HepG2 (cell line): ENCODE results near the gene RNASE7. TPM values are rescaled to one million over a fixed set of nuclear protein-coding genes. Genes with fewer than 3 reads are reported as not detected.

Experiments
- ELK4 ChIP-seq: sonication (generic); formaldehyde crosslinking; IDR thresholded peaks from 2 replicates; pipeline ENCODE4 v1.9.0; 2021; ENCODE audit warnings: missing genetic modification reagents, borderline replicate concordance
- ETV5 ChIP-seq: IDR thresholded peaks from 2 replicates; pipeline ENCODE4 v1.6.1; 2018; ENCODE audit warnings: missing biosample characterization, missing genetic modification reagents, inconsistent platforms, borderline replicate concordance
- FOSL2 ChIP-seq: sonication (generic); formaldehyde crosslinking; IDR thresholded peaks from 2 replicates; pipeline ENCODE4 v1.4.0; 2020; ENCODE audit warnings: missing genetic modification reagents
- FOXM1 ChIP-seq: sonication (generic); formaldehyde crosslinking; IDR thresholded peaks from 2 replicates; pipeline ENCODE4 v1.5.0; 2020; ENCODE audit warnings: missing genetic modification reagents
- GPN1 ChIP-seq: sonication (generic); formaldehyde crosslinking; IDR thresholded peaks from 2 replicates; pipeline ENCODE4 v1.5.1; 2020; ENCODE audit warnings: missing genetic modification reagents, borderline replicate concordance
- HBP1 ChIP-seq: IDR thresholded peaks from 2 replicates; pipeline ENCODE4 v1.6.1; 2016; ENCODE audit warnings: low read depth, control low read depth
- LCORL ChIP-seq, 2 experiments: fragments of 450-650 bp in 1 of 2; sonication (generic) in 1 of 2; formaldehyde crosslinking in 1 of 2; IDR thresholded peaks; 2 replicates each; pipeline versions ENCODE4 v1.5.0 to v1.6.1; 2017 to 2020; ENCODE audit warnings: antibody characterized with exemption in 1 of 2, missing genetic modification reagents in 1 of 2
- MTA1 ChIP-seq: sonication (generic); formaldehyde crosslinking; IDR thresholded peaks from 2 replicates; pipeline ENCODE4 v1.4.0; 2020; ENCODE audit warnings: missing genetic modification reagents, mild to moderate bottlenecking, borderline replicate concordance
- MYC ChIP-seq: sonication (generic); formaldehyde crosslinking; IDR thresholded peaks from 2 replicates; pipeline ENCODE4 v1.9.0; 2021; ENCODE audit warnings: missing genetic modification reagents, borderline replicate concordance
- MZF1 ChIP-seq: sonication (generic); formaldehyde crosslinking; IDR thresholded peaks from 2 replicates; pipeline ENCODE4 v1.8.1; 2023; ENCODE audit warnings: mild to moderate bottlenecking, missing genetic modification reagents, borderline replicate concordance
- PLSCR1 ChIP-seq: sonication (generic); formaldehyde crosslinking; IDR thresholded peaks from 2 replicates; pipeline ENCODE4 v1.5.0; 2020; ENCODE audit warnings: missing genetic modification reagents, mild to moderate bottlenecking, borderline replicate concordance
- PPARG ChIP-seq: conservative IDR thresholded peaks from 2 replicates; pipeline ENCODE4 v1.6.1; 2016; ENCODE audit warnings: missing biosample characterization, missing genetic modification reagents
- SMARCC2 ChIP-seq: fragments of 450-650 bp; IDR thresholded peaks from 2 replicates; pipeline ENCODE4 v1.6.1; 2017; ENCODE audit warnings: antibody characterized with exemption, mild to moderate bottlenecking
- YY1 ChIP-seq: IDR thresholded peaks from 2 replicates; pipeline ENCODE4 v1.6.1; 2011; ENCODE audit warnings: low read length, low read depth, moderate library complexity, mild to moderate bottlenecking; ENCODE audit not compliant: insufficient read depth, insufficient replicate concordance
- ZNF367 ChIP-seq: sonication (generic); formaldehyde crosslinking; IDR thresholded peaks from 2 replicates; pipeline ENCODE4 v1.4.0; 2020; ENCODE audit warnings: missing genetic modification reagents, borderline replicate concordance
- ZNF44 ChIP-seq: sonication (generic); formaldehyde crosslinking; IDR thresholded peaks from 2 replicates; pipeline ENCODE4 v1.5.1; 2020; ENCODE audit warnings: mild to moderate bottlenecking, missing genetic modification reagents
- ZNF446 ChIP-seq: sonication (generic); formaldehyde crosslinking; IDR thresholded peaks from 2 replicates; pipeline ENCODE4 v1.5.0; 2020; ENCODE audit warnings: mild to moderate bottlenecking, missing genetic modification reagents
- ZNF510 ChIP-seq: sonication (generic); formaldehyde crosslinking; IDR thresholded peaks from 2 replicates; pipeline ENCODE4 v1.4.0; 2020; ENCODE audit warnings: low read depth, mild to moderate bottlenecking, missing genetic modification reagents
- ZNF564 ChIP-seq: sonication (generic); formaldehyde crosslinking; IDR thresholded peaks from 2 replicates; pipeline ENCODE4 v1.8.1; 2023; ENCODE audit warnings: mild to moderate bottlenecking, missing genetic modification reagents
- ZNF747 ChIP-seq: sonication (generic); formaldehyde crosslinking; IDR thresholded peaks from 2 replicates; pipeline ENCODE4 v1.8.1; 2023; ENCODE audit warnings: missing genetic modification reagents, mild to moderate bottlenecking, borderline replicate concordance
- ZNF773 ChIP-seq: sonication (generic); formaldehyde crosslinking; IDR thresholded peaks from 2 replicates; pipeline ENCODE4 v1.4.0; 2020; ENCODE audit warnings: missing genetic modification reagents, borderline replicate concordance
- polyA plus RNA-seq, 8 experiments: library from polyadenylated mRNA; depleted of rRNA in 3 of 8; stranded (reverse) in 7 of 8; unstranded in 1 of 8; fragments of >200 nt; fragmentation: Illumina TruSeq in 4 of 8; extraction: Trizol in 4 of 8; gene quantifications; 2 replicates each; pipeline versions ENCODE4 v1.2.1 to v1.2.3, GENCODE V29; 2011 to 2016; ENCODE audit warnings: low read depth in 4 of 8, missing spikeins in 1 of 8, mixed read lengths in 1 of 8; ENCODE audit not compliant: insufficient read depth in 1 of 8
- total RNA-seq, 5 experiments: library from RNA; depleted of rRNA; stranded (reverse); fragments of >200 nt; fragmentation: Illumina TruSeq; extraction: Trizol; gene quantifications; 2 replicates each; pipeline ENCODE4 v1.2.3, GENCODE V29; 2016; ENCODE audit warnings: low read depth in 1 of 5
- TF ChIP-seq, protein P1 (sequence below): sonication (generic); formaldehyde crosslinking; IDR thresholded peaks from 2 replicates; pipeline ENCODE4 v1.5.0; 2020; ENCODE audit warnings: mild to moderate bottlenecking, missing genetic modification reagents
- TF ChIP-seq, protein P2 (sequence below): sonication (generic); formaldehyde crosslinking; IDR thresholded peaks from 2 replicates; pipeline ENCODE4 v1.5.0; 2020; ENCODE audit warnings: missing genetic modification reagents

RNASE7 gene
- total and polyA plus RNA-seq, 2 of the 13 experiments (the other 11 are each of a cell fraction or from before 2014, with no cell fraction given), result 0.04 TPM; not detected in 1

- TF ChIP-seq ZNF564 (peak; percentile 79; the same call in 1 of the 2 replicates), ZNF44 (CRISPR knock-in tag) (no peak), MTA1 (peak; percentile 67), SMARCC2 (no peak), PLSCR1 (no peak), GPN1 (0 out of 2 replicates have a peak, but pooled peaks have one; percentile 52), PPARG (CRISPR knock-in tag) (no peak), ZNF446 (CRISPR knock-in tag) (peak; percentile 92), HBP1 (peak; percentile 65; the same call in 1 of the 2 replicates), LCORL (IDR thresholded peaks at IDR 0.05) (no peak), LCORL (CRISPR knock-in tag; IDR thresholded peaks at IDR 0.05) (no peak), FOXM1 (peak; percentile 86), ELK4 (CRISPR knock-in tag) (no peak), ETV5 (peak; percentile 49; the same call in 1 of the 2 replicates), MZF1 (CRISPR knock-in tag) (no peak), ZNF510 (CRISPR knock-in tag) (no peak), ZNF773 (CRISPR knock-in tag) (peak; percentile 64; the same call in 1 of the 2 replicates), ZNF367 (CRISPR knock-in tag) (peak; percentile 73; the same call in 1 of the 2 replicates), YY1 (no peak), MYC (CRISPR knock-in tag) (peak; percentile 93), FOSL2 (peak; percentile 34), ZNF747 (0 out of 2 replicates have a peak, but pooled peaks have one; percentile 85)
- TF ChIP-seq, protein P1, sequence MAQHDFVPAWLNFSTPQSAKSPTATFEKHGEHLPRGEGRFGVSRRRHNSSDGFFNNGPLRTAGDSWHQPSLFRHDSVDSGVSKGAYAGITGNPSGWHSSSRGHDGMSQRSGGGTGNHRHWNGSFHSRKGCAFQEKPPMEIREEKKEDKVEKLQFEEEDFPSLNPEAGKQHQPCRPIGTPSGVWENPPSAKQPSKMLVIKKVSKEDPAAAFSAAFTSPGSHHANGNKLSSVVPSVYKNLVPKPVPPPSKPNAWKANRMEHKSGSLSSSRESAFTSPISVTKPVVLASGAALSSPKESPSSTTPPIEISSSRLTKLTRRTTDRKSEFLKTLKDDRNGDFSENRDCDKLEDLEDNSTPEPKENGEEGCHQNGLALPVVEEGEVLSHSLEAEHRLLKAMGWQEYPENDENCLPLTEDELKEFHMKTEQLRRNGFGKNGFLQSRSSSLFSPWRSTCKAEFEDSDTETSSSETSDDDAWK (CRISPR knock-in tag), result no peak
- TF ChIP-seq, protein P2, sequence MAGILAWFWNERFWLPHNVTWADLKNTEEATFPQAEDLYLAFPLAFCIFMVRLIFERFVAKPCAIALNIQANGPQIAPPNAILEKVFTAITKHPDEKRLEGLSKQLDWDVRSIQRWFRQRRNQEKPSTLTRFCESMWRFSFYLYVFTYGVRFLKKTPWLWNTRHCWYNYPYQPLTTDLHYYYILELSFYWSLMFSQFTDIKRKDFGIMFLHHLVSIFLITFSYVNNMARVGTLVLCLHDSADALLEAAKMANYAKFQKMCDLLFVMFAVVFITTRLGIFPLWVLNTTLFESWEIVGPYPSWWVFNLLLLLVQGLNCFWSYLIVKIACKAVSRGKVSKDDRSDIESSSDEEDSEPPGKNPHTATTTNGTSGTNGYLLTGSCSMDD (CRISPR knock-in tag), result no peak
Measured at GRCh38 chr14:21024585-21025370, 17.4 kb upstream of the RNASE7 start, which contains the start of gene NDRG2 (continued).
